ENCODE results near the gene TP63. TPM values are rescaled to one million over a fixed set of nuclear protein-coding genes. Genes with fewer than 3 reads are reported as not detected.
A peak's percentile ranks its signal among the peaks of the same experiment; 100 is the strongest.

The TP63 gene
- total RNA-seq, 1 experiment from 2014 or later: 41.9 TPM

DNA sequence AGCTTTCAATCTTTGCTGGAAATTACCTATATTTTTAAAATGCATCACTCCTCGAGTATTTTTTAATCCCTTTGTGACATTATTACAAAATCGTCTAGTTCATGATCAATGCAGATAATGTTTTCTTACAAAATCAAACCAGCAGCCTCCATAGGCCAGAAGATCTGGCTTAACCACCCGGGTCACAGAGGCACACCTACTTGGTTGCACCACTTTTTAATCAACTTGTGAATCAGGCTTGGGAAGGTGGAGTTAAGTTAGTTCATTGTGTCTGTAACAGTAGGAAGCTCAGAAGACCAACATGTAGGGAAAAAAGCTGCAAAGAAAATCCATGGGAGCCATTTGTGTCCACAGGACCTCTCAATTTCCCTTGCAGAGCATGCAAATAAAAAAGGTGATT lies 148.0 kb downstream of the TP63 start:
- TF ChIP-seq, protein P1, sequence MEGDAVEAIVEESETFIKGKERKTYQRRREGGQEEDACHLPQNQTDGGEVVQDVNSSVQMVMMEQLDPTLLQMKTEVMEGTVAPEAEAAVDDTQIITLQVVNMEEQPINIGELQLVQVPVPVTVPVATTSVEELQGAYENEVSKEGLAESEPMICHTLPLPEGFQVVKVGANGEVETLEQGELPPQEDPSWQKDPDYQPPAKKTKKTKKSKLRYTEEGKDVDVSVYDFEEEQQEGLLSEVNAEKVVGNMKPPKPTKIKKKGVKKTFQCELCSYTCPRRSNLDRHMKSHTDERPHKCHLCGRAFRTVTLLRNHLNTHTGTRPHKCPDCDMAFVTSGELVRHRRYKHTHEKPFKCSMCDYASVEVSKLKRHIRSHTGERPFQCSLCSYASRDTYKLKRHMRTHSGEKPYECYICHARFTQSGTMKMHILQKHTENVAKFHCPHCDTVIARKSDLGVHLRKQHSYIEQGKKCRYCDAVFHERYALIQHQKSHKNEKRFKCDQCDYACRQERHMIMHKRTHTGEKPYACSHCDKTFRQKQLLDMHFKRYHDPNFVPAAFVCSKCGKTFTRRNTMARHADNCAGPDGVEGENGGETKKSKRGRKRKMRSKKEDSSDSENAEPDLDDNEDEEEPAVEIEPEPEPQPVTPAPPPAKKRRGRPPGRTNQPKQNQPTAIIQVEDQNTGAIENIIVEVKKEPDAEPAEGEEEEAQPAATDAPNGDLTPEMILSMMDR (IDR thresholded peaks at IDR 0.05; ENCODE audit: unreplicated experiment): no peak
- no TSS peak for BruUV-seq (replicated peaks)
- ChIA-PET CTCF (interaction anchor here (0.8 to 1.9 kb wide), 2 partner anchors 12 to 15 kb away, joined by 3 to 5 read pairs; no protein-coding TSS in a partner anchor), POLR2A (interaction anchor here (0.5 to 2.3 kb wide), 12 partner anchors 8 to 337 kb away, joined by 3 to 10 read pairs (median 3); no protein-coding TSS in a partner anchor)
- Mint-ChIP-seq H3K9me3 (ENCODE audit: unreplicated experiment) (peaks cover 7% of the 10 kb centered on the region), H3K27ac (ENCODE audit: low read depth, unreplicated experiment) (no peak overlapping the region), H3K4me1 (ENCODE audit: insufficient read depth, unreplicated experiment) (peaks cover 13% of the 10 kb centered on the region), H3K4me3 (ENCODE audit: unreplicated experiment) (no peak overlapping the region), H3K27me3 (ENCODE audit: insufficient read depth, unreplicated experiment) (no peaks in the 10 kb centered on the region), H3K36me3 (ENCODE audit: insufficient read depth, unreplicated experiment) (no peaks in the 10 kb centered on the region)
- intact Hi-C loops (cut with micrococcal nuclease): no loop called here
- no peak for DNase-seq (ENCODE audit: unreplicated experiment)

DNA sequence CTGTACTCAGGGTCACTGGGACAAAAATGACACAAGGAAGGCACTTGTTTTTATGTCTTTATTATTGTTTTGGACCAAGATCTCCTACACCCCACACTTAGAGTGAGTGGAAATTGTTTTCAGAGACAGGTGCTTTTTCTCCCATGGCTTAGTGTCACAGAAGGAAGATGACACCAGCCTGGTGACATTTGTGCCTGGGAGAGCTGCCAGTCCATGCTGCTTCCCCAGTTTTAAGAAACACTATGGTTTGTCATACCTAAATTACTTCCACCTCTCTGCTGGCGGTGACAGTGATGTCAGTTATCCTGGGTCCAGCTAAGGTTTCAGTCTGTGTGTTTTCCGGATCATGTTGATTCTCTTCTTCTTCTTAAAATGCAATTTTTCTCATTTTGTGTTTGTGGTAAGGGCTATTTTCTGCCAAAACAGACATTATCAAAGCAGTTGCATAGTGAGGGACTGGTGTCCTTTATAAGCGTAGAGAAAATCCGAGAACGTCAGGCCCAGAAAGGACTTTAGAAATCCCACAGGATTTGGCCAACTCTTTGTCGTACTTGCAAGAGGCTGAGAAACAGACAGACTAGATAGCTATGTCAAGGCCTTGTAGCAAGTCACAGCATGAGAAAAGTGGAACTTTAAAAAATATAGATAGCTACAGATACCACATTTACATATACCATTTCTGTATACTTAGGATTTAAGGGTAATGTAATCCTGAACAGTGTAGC lies 149.5 kb downstream of the TP63 start:
- H3K4me1 Mint-ChIP-seq (ENCODE audit: insufficient read depth, unreplicated experiment): peaks cover 13% of the 10 kb centered on the region
- no peaks in the 10 kb centered on the region for H3K27me3 Mint-ChIP-seq (ENCODE audit: insufficient read depth, unreplicated experiment)
- H3K27ac Mint-ChIP-seq (ENCODE audit: low read depth, unreplicated experiment): no peak overlapping the region
- no peak overlapping the region for H3K4me3 Mint-ChIP-seq (ENCODE audit: unreplicated experiment)
- BruUV-seq (replicated peaks): no TSS peak
- no peaks in the 10 kb centered on the region for H3K36me3 Mint-ChIP-seq (ENCODE audit: insufficient read depth, unreplicated experiment)
- CTCF ChIA-PET: interaction anchor here (0.6 to 0.7 kb wide), 2 partner anchors 26 to 77 kb away, joined by 3 read pairs; no protein-coding TSS in a partner anchor
- H3K9me3 Mint-ChIP-seq (ENCODE audit: unreplicated experiment): peaks cover 7% of the 10 kb centered on the region
- intact Hi-C loops (cut with micrococcal nuclease): no loop called here
- no peak for DNase-seq (ENCODE audit: unreplicated experiment)
- TF ChIP-seq, protein P1 (IDR thresholded peaks at IDR 0.05; ENCODE audit: unreplicated experiment): no peak
- POLR2A ChIA-PET: interaction anchor here (0.6 to 2.3 kb wide), 8 partner anchors 8 to 178 kb away, joined by 3 to 10 read pairs (median 3); no protein-coding TSS in a partner anchor

DNA sequence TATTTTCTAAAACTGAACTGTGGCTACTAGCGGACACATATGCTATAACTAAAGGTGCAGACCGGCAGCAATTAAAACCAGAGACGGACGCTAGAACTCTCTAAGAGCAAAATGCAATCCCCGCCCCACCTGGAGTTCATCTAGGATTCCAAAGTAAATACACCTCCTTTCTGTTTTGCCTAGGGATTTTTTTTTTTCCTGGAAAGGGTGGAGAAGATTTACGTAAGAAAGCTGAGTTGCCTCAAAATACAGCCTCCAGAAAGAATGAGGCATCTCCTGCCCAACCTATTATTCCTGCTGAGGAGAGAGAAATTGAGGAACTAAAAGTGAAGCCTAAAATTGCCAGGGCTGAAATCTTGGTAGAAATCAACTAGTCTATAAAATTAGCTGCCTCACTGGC lies 150.2 kb downstream of the TP63 start:
- H3K27ac Mint-ChIP-seq (ENCODE audit: low read depth, unreplicated experiment): no peak overlapping the region
- TF ChIP-seq, protein P1 (IDR thresholded peaks at IDR 0.05; ENCODE audit: unreplicated experiment): no peak

GRCh38 chr3:189786479-189787064 lies 155.4 kb downstream of the TP63 start:
- CTCF ChIA-PET: interaction anchor here (0.7 to 3.3 kb wide), 3 partner anchors 185 to 518 kb away, joined by 3 to 17 read pairs (median 3); no protein-coding TSS in a partner anchor
- no TSS peak for BruUV-seq (replicated peaks)
- Mint-ChIP-seq H3K9me3 (ENCODE audit: unreplicated experiment) (no peaks in the 10 kb centered on the region), H3K4me1 (ENCODE audit: insufficient read depth, unreplicated experiment) (peaks cover 5% of the 10 kb centered on the region), H3K4me3 (ENCODE audit: unreplicated experiment) (no peak overlapping the region), H3K27me3 (ENCODE audit: insufficient read depth, unreplicated experiment) (no peaks in the 10 kb centered on the region), H3K36me3 (ENCODE audit: insufficient read depth, unreplicated experiment) (peaks cover 6% of the 10 kb centered on the region), H3K27ac (ENCODE audit: low read depth, unreplicated experiment) (no peak overlapping the region)
- intact Hi-C loops (cut with micrococcal nuclease): no loop called here
- no peak for DNase-seq (ENCODE audit: unreplicated experiment)
- TF ChIP-seq, protein P1 (IDR thresholded peaks at IDR 0.05; ENCODE audit: unreplicated experiment): peak; percentile 20
- POLR2A ChIA-PET: interaction anchor here (0.6 to 1.8 kb wide), 6 partner anchors 38 to 518 kb away, joined by 3 to 7 read pairs (median 3); no protein-coding TSS in a partner anchor

More for the DNA sequence above, 150.2 kb downstream of the TP63 start:
- CTCF ChIA-PET: no interaction called here
- H3K4me3 Mint-ChIP-seq (ENCODE audit: unreplicated experiment): no peak overlapping the region
- no TSS peak for BruUV-seq (replicated peaks)
- peaks cover 13% of the 10 kb centered on the region for H3K4me1 Mint-ChIP-seq (ENCODE audit: insufficient read depth, unreplicated experiment)
- H3K27me3 Mint-ChIP-seq (ENCODE audit: insufficient read depth, unreplicated experiment): no peaks in the 10 kb centered on the region
- no peaks in the 10 kb centered on the region for H3K36me3 Mint-ChIP-seq (ENCODE audit: insufficient read depth, unreplicated experiment)
- intact Hi-C loops (cut with micrococcal nuclease): no loop called here
- POLR2A ChIA-PET: interaction anchor here (0.7 to 1.4 kb wide), 4 partner anchors 9 to 125 kb away, joined by 3 to 5 read pairs (median 3); no protein-coding TSS in a partner anchor
- DNase-seq (ENCODE audit: unreplicated experiment): peak; percentile 57
- H3K9me3 Mint-ChIP-seq (ENCODE audit: unreplicated experiment): peaks cover 7% of the 10 kb centered on the region
